Activated CD8-positive, alpha-beta T cell treated with anti-CD3 and anti-CD28 coated beads, Interleukin-2, amount 10 ng/mL, durations not matched to agents 7 days and 5 days (primary cell): ENCODE results near the gene ZNF48. TPM values are rescaled to one million over a fixed set of nuclear protein-coding genes. Genes with fewer than 3 reads are reported as not detected.

ENCODE experiments used
- ATAC-seq: fragments of 150-1000 bp; cut with Tn5 transposase; one replicate; pipeline ENCODE4 v1.10.0; 2021; ENCODE audit warnings: moderate library complexity
- CTCF ChIA-PET: fragments of 350-600 bp; sonication (Branson Sonifier 250); formaldehyde crosslinking; loops from one replicate; lab custom pipeline; 2021; ENCODE audit warnings: antibody characterized with exemption; lab: Charles Lee
- POLR2A ChIA-PET: fragments of 350-600 bp; sonication (Branson Sonifier 250); formaldehyde crosslinking; loops from one replicate; lab custom pipeline; 2021; ENCODE audit warnings: antibody characterized with exemption; lab: Charles Lee
- DNase-seq: peaks from one replicate; pipeline ENCODE4 v3.0.0-alpha.2; 2020
- H3K27ac Mint-ChIP-seq: one replicate; pipeline ENCODE4 v1.8.0; 2021; ENCODE audit warnings: mild to moderate bottlenecking, mixed read lengths
- H3K27me3 Mint-ChIP-seq: one replicate; pipeline ENCODE4 v1.8.0; 2021; ENCODE audit warnings: low read depth, mixed read lengths
- H3K36me3 Mint-ChIP-seq: one replicate; pipeline ENCODE4 v1.8.0; 2021; ENCODE audit warnings: low read depth, mixed read lengths
- H3K4me1 Mint-ChIP-seq: one replicate; pipeline ENCODE4 v1.8.0; 2021; ENCODE audit warnings: low read depth, mixed read lengths
- H3K4me3 Mint-ChIP-seq: one replicate; pipeline ENCODE4 v1.8.0; 2021; ENCODE audit warnings: mild to moderate bottlenecking, mixed read lengths
- H3K9me3 Mint-ChIP-seq: one replicate; pipeline ENCODE4 v1.8.0; 2022; ENCODE audit warnings: mixed read lengths; ENCODE audit not compliant: insufficient read depth
- total RNA-seq, 2 experiments: library from RNA; stranded (reverse); gene quantifications; one replicate each; pipeline ENCODE4 v1.2.3, GENCODE V29; 2021

Gene ZNF48
- total RNA-seq, 2 experiments from 2014 or later: 13.5 to 13.8 TPM

DNA sequence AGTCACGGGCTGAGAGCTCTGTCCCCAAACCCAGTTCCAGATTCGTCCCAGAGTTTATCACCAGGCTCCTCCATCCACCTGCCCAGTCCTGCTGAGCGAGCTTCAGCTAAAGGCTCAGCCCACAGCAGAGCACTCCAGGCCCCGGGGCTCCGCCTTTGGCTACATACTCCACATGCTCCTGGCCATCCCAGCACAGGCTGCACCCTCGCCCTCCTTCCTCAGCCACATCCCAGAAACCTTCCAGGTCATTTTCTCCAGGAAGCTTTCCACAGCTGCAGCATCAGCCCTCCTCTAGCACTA is 35.4 kb upstream of the ZNF48 start:
- DNase-seq (no peak), ATAC-seq (no peak)
- Mint-ChIP-seq H3K27me3 (no peaks in the 10 kb centered on the region), H3K4me3 (no peak overlapping the region), H3K36me3 (peaks cover 64% of the 10 kb centered on the region), H3K9me3 (no peaks in the 10 kb centered on the region), H3K4me1 (peaks cover 42% of the 10 kb centered on the region), H3K27ac (no peak overlapping the region)
- POLR2A ChIA-PET: no interaction called here
- CTCF ChIA-PET: interaction anchor here (0.6 to 1.4 kb wide), 3 partner anchors 49 to 328 kb away, joined by 3 to 4 read pairs (median 4); no protein-coding TSS in a partner anchor

DNA sequence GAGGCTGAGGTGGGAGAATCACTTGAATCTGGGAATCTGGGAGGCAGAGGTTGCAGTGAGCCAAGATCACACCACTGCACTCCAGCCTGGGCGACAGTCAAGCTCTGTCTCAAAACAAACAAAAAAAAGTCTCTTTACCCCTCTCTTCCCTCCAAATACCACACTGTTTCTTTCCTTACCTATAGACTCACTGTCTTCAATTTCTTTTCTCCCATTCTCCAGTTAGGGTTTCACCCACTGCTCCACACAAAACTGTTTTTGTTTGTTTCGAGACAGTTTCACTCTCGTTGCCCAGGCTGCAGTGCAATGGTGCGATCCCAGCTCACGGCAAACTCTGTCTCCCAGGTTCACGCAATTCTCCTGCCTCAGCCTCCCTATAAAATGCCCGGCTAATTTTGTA is 34.0 kb upstream of the ZNF48 start:
- no peak for DNase-seq
- H3K9me3 Mint-ChIP-seq: no peaks in the 10 kb centered on the region
- ATAC-seq: no peak
- peaks cover 38% of the 10 kb centered on the region for H3K4me1 Mint-ChIP-seq
- no peak overlapping the region for H3K27ac Mint-ChIP-seq
- no peaks in the 10 kb centered on the region for H3K27me3 Mint-ChIP-seq
- H3K4me3 Mint-ChIP-seq: no peak overlapping the region
- CTCF ChIA-PET: no interaction called here
- POLR2A ChIA-PET: no interaction called here
- peaks cover 68% of the 10 kb centered on the region for H3K36me3 Mint-ChIP-seq

DNA sequence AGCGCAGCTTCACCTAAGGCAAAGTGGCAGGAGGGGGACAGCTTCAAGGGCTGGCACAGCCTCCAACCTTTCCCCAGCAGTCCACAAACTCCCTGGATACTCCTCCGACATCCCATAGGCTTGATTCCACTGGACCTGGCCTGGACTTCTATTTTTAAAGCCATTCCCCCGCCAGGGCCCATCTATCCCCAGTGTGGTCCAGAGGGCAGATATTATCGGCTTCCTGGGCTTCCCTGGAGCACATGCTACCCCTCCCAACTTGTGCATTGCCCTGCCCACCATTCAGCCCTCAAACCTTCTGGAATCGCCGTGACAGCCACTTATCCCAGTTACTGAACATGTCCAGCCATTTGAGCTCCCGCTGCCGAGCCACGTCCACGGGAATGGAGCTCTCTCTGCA is 30.0 kb upstream of the ZNF48 start:
- Mint-ChIP-seq H3K4me1 (peaks cover 40% of the 10 kb centered on the region), H3K27me3 (no peaks in the 10 kb centered on the region), H3K9me3 (no peaks in the 10 kb centered on the region), H3K4me3 (no peak overlapping the region), H3K36me3 (peaks cover 67% of the 10 kb centered on the region), H3K27ac (no peak overlapping the region)
- ChIA-PET CTCF (interaction anchor here (1.2 to 3.2 kb wide), 3 partner anchors 9 to 45 kb away, joined by 5 to 16 read pairs (median 6); partner anchors contain the start of gene CD2BP2), POLR2A (no interaction called here)
- DNase-seq: no peak
- no peak for ATAC-seq

GRCh38 chr16:30366511-30366910 is 28.7 kb upstream of the ZNF48 start:
- no peak for DNase-seq
- ChIA-PET POLR2A (interaction anchor here (0.9 to 1.6 kb wide), 2 partner anchors 12 to 41 kb away, joined by 3 read pairs; partner anchors contain the start of genes CD2BP2 and ZNF771), CTCF (interaction anchor here (1.2 to 3.2 kb wide), 2 partner anchors 10 to 43 kb away, joined by 6 to 16 read pairs; no protein-coding TSS in a partner anchor)
- Mint-ChIP-seq H3K36me3 (peaks cover 57% of the 10 kb centered on the region), H3K27ac (no peak overlapping the region), H3K9me3 (no peaks in the 10 kb centered on the region), H3K4me3 (peak overlapping the region; percentile 95), H3K4me1 (peaks cover 45% of the 10 kb centered on the region), H3K27me3 (no peaks in the 10 kb centered on the region)
- ATAC-seq: no peak

DNA sequence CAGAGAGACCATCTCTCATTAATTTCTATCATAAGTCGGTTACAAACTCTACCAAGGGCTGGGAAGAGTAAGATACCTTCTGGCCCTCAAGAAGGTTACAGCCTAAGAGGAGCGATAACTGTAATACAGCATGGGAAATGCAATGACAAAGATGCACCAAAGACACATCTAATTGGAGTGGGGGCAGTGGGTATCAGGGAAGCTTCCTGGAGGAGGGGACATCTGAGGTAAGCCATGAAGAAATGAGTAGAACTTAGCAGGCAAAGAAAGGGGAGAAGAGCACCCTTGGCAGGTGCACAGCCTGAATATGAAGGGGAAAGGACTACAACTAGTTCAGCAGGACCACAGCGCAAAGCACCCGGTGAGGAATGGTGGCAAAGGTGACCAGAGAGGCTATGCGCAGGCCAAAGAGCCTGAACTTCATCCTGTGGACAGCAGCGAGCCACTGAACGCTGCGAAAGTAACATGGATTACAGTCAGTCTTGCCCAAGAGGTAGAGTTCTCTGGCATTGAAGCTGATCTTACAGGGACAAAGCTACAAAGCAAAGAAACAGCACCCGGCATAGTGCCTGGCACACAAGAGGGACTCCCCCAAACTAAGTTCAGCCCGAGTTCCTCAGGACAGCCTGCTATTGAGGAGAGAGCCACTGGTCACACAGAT is 27.7 kb upstream of the ZNF48 start:
- H3K36me3 Mint-ChIP-seq: peaks cover 52% of the 10 kb centered on the region
- H3K4me1 Mint-ChIP-seq: peaks cover 54% of the 10 kb centered on the region
- H3K9me3 Mint-ChIP-seq: no peaks in the 10 kb centered on the region
- peak overlapping the region; percentile 51 for H3K27ac Mint-ChIP-seq
- ChIA-PET POLR2A (interaction anchor here (1.5 to 1.6 kb wide), 2 partner anchors 10 to 40 kb away, joined by 3 to 4 read pairs; partner anchors contain the start of gene ZNF771), CTCF (interaction anchor here (1.6 to 3.2 kb wide), 4 partner anchors 26 to 42 kb away, joined by 5 to 16 read pairs (median 12); partner anchors contain the start of gene ZNF48)
- H3K4me3 Mint-ChIP-seq: peak overlapping the region; percentile 95
- DNase-seq (no peak), ATAC-seq (no peak)
- no peaks in the 10 kb centered on the region for H3K27me3 Mint-ChIP-seq

GRCh38 chr16:30368122-30368791 is 27.0 kb upstream of the ZNF48 start:
- peaks cover 46% of the 10 kb centered on the region for H3K36me3 Mint-ChIP-seq
- H3K27ac Mint-ChIP-seq: peak overlapping the region; percentile 85
- H3K4me1 Mint-ChIP-seq: peaks cover 54% of the 10 kb centered on the region
- ChIA-PET CTCF (interaction anchor here (1.4 to 2.6 kb wide), 6 partner anchors 10 to 41 kb away, joined by 4 to 16 read pairs (median 9); partner anchors contain the start of genes SEPTIN1, ZNF48 and ZNF771), POLR2A (interaction anchor here (1.5 to 1.9 kb wide), 3 partner anchors 10 to 39 kb away, joined by 3 to 6 read pairs (median 4); partner anchors contain the start of genes SEPTIN1 and ZNF771)
- DNase-seq (no peak), ATAC-seq (no peak)
- H3K4me3 Mint-ChIP-seq: peak overlapping the region; percentile 95
- H3K9me3 Mint-ChIP-seq: no peaks in the 10 kb centered on the region
- no peaks in the 10 kb centered on the region for H3K27me3 Mint-ChIP-seq

DNA sequence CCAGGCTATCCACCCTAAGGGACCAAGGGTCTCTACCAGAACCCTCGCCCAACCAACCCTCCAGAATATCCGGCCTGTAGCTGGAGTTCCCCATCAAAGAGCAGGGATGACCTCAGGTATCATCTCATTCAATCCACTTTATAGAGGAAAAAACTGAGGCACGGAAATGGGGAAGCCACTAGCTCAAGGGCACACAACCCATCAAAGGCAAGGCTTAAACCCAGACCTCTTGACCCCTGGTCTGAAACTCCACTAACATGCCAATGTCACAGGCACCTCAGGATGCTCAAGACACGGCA is 26.5 kb upstream of the ZNF48 start:
- no peaks in the 10 kb centered on the region for H3K27me3 Mint-ChIP-seq
- ChIA-PET CTCF (interaction anchor here (0.6 to 2.6 kb wide), 9 partner anchors 10 to 49 kb away, joined by 3 to 16 read pairs (median 5); partner anchors contain the start of genes SEPTIN1, ZNF48 and ZNF771), POLR2A (interaction anchor here (0.8 to 1.9 kb wide), 3 partner anchors 9 to 33 kb away, joined by 3 to 6 read pairs (median 3); partner anchors contain the start of gene SEPTIN1)
- H3K9me3 Mint-ChIP-seq: no peaks in the 10 kb centered on the region
- DNase-seq (no peak), ATAC-seq (no peak)
- peaks cover 51% of the 10 kb centered on the region for H3K4me1 Mint-ChIP-seq
- peaks cover 42% of the 10 kb centered on the region for H3K36me3 Mint-ChIP-seq
- peak overlapping the region; percentile 85 for H3K27ac Mint-ChIP-seq
- H3K4me3 Mint-ChIP-seq: peak overlapping the region; percentile 95

GRCh38 chr16:30369091-30369937 is 25.9 kb upstream of the ZNF48 start:
- peaks cover 51% of the 10 kb centered on the region for H3K4me1 Mint-ChIP-seq
- H3K36me3 Mint-ChIP-seq: peaks cover 41% of the 10 kb centered on the region
- H3K27me3 Mint-ChIP-seq: no peaks in the 10 kb centered on the region
- ChIA-PET POLR2A (interaction anchor here (0.8 to 1.9 kb wide), 3 partner anchors 9 to 34 kb away, joined by 3 to 6 read pairs (median 3); partner anchors contain the start of gene SEPTIN1), CTCF (interaction anchor here (0.6 to 2.6 kb wide), 9 partner anchors 9 to 48 kb away, joined by 3 to 16 read pairs (median 5); partner anchors contain the start of genes SEPTIN1, ZNF48 and ZNF771)
- H3K27ac Mint-ChIP-seq: peak overlapping the region; percentile 85
- DNase-seq (peak; percentile 41), ATAC-seq (no peak)
- H3K4me3 Mint-ChIP-seq: peak overlapping the region; percentile 95
- no peaks in the 10 kb centered on the region for H3K9me3 Mint-ChIP-seq

- peak overlapping the region; percentile 83 for H3K4me3 Mint-ChIP-seq
- DNase-seq (no peak), ATAC-seq (peak; percentile 4)
- no peaks in the 10 kb centered on the region for H3K27me3 Mint-ChIP-seq
- H3K9me3 Mint-ChIP-seq: no peaks in the 10 kb centered on the region
- ChIA-PET CTCF (interaction anchor here (0.7 to 2.6 kb wide), 12 partner anchors 13 to 258 kb away, joined by 3 to 16 read pairs (median 6); partner anchors contain the start of genes CD2BP2, DCTPP1, SEPTIN1 and ZNF771), POLR2A (interaction anchor here (0.9 to 2.7 kb wide), 4 partner anchors 12 to 187 kb away, joined by 3 to 20 read pairs (median 6); partner anchors contain the start of genes CD2BP2, CORO1A and SEPTIN1)
- peak overlapping the region; percentile 92 for H3K27ac Mint-ChIP-seq
- peaks cover 46% of the 10 kb centered on the region for H3K4me1 Mint-ChIP-seq
- H3K36me3 Mint-ChIP-seq: peaks cover 35% of the 10 kb centered on the region
These were observed 25.2 kb upstream of the ZNF48 start for GRCh38 chr16:30369938-30370455.

GRCh38 chr16:30370456-30371247 is 24.6 kb upstream of the ZNF48 start, which contains the start of gene TBC1D10B:
TBC1D10B (minus strand) TSS chr16:30370494; CDS start chr16:30370183, 311 bp downstream.
- peaks cover 45% of the 10 kb centered on the region for H3K4me1 Mint-ChIP-seq
- H3K4me3 Mint-ChIP-seq: peak within 1 kb of the TSS; percentile 95
- H3K9me3 Mint-ChIP-seq: no peaks in the 10 kb centered on the region
- no peaks in the 10 kb centered on the region for H3K27me3 Mint-ChIP-seq
- ChIA-PET CTCF (interaction anchor here (0.5 to 3.0 kb wide), 17 partner anchors 10 to 259 kb away, joined by 3 to 36 read pairs (median 5); partner anchors contain the start of genes CD2BP2, DCTPP1, SEPTIN1 and ZNF48), POLR2A (interaction anchor here (0.6 to 2.7 kb wide), 11 partner anchors 10 to 639 kb away, joined by 3 to 20 read pairs (median 4); partner anchors contain the start of genes CD2BP2, CORO1A, SEPTIN1 and ZNF764)
- DNase-seq: peak; percentile 100
- H3K36me3 Mint-ChIP-seq: peaks cover 29% of the 10 kb centered on the region
- peak; percentile 87 for ATAC-seq
- peak within 1 kb of the TSS; percentile 92 for H3K27ac Mint-ChIP-seq
